ENCODE data around the gene MXRA8. TPM values are rescaled to one million over a fixed set of nuclear protein-coding genes. Genes with fewer than 3 reads are reported as not detected.

The MXRA8 gene
- total and polyA plus RNA-seq, 2 donors (not counting 3 experiments of a cell fraction or from before 2014, with no cell fraction given): 0.82 to 1.9 TPM

DNA sequence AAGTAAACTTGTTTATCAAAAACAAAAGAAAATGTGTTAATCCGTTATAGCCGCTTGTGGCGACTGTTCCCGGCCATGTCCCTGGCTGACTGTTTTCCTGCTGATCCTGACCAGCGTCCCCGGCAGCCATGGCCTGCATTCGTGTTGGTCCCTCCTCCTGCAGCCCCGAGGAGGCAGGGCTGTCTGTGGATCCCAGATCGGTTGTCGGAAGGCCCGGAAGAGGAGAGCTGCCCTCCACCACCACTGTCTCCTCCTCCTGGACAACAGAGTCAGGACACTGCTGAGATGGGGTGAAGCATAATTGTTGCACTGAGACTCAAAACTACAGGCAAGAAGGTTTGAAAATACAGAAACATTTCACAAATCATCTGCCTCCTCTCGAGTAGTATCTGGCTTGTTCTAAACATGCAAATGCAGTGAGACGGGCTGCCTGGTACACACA lies 3.6 kb upstream of the MXRA8 start:
- H3K36me3 ChIP-seq (ENCODE audit: control insufficient read depth in 2 of 2, extremely low read depth in 1 of 2, insufficient read depth in 2 of 2, low read length in 2 of 2): no peaks in the 10 kb centered on the region
- no peak overlapping the region for H3K4me2 ChIP-seq (ENCODE audit: insufficient read depth, low read length)
- H3K9me3 ChIP-seq (replicated peaks; ENCODE audit: control insufficient read depth, insufficient read depth, low read length): peaks cover 3% of the 10 kb centered on the region
- no peak for DNase-seq (ENCODE audit: low read depth, low spot score)
- no peak for FAIRE-seq
- POLR2A ChIA-PET: no interaction called here
- TF ChIP-seq FOS (IDR thresholded peaks at IDR 0.05; ENCODE audit: borderline replicate concordance, insufficient read depth, low read length) (no peak), MYC (IDR thresholded peaks at IDR 0.05; ENCODE audit: low read depth, low read length) (no peak)
- dilution Hi-C loops (cut with MboI; ENCODE audit: extremely low pct_ligation_motif_present, low sequenced_read_pairs) (no loop called here), intact Hi-C loops (cut with micrococcal nuclease) (no loop called here)
- no peak overlapping the region for H3K9ac ChIP-seq (replicated peaks; ENCODE audit: extremely low read depth, insufficient read depth, low read length)
- H2AFZ ChIP-seq (ENCODE audit: low read depth, low read length): no peak overlapping the region
- H3K27me3 ChIP-seq (ENCODE audit: control insufficient read depth in 2 of 2, insufficient read depth in 2 of 2, low read length in 2 of 2): no peaks in the 10 kb centered on the region
- no TSS peak for BruUV-seq (replicated peaks)
- no peak overlapping the region for H3K4me3 ChIP-seq (replicated peaks in 1 of 3; ENCODE audit: insufficient read depth in 1 of 3, low read depth in 1 of 3, low read length in 3 of 3)
- no peaks in the 10 kb centered on the region for H3K79me2 ChIP-seq (ENCODE audit: control insufficient read depth, insufficient read depth, low read length)
- CTCF ChIA-PET: interaction anchor here (1.6 kb wide), 1 partner anchor 11 kb away, joined by 5 read pairs; no protein-coding TSS in a partner anchor
- no peak overlapping the region for H3K27ac ChIP-seq (ENCODE audit: insufficient read depth, low read depth, low read length)
- no peaks in the 10 kb centered on the region for H3K4me1 ChIP-seq (ENCODE audit: control insufficient read depth, extremely low read depth, insufficient read depth, low read length)
- no peaks in the 10 kb centered on the region for H3K9me1 ChIP-seq (replicated peaks; ENCODE audit: control insufficient read depth, extremely low read depth, insufficient read depth, low read length)
- no peaks in the 10 kb centered on the region for H4K20me1 ChIP-seq (replicated peaks; ENCODE audit: control insufficient read depth, extremely low read depth, insufficient read depth, low read length)

DNA sequence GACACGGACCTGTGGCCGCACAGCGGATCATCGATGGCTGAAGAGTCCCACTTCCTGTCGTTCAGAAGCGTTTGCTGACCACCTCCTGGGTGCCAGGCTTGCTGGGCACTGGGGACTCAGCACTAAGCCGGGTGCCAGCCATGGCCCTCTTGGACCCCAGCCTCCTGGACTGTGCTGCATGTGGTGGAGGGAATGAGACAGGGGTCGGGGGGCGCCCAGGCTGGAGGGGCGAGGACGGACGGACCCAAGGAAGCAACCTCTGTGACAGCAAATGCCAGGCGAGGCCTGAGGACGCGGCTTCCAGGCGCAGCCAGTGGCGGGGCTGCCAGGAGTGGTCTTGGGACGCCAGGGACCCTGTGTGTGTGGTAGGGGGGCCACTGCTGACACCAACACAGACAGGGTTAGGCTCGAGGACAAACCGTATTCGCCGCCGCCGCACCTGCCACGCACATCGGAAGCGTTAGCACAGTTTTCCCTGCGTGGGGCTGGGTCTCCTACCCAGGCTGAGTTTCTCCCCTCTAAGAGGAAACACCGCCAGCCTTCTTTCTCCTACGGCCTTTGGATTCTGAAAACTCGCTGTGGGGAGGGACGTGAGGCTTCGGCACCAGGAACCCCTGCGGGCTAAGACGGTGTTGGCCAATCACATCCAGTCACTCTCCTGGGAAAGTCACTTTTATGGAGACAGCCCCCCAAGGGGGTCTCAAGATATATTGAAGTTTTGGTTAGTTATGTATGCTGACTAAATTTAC lies 3.1 kb upstream of the MXRA8 start:
- no peak overlapping the region for H3K4me2 ChIP-seq (ENCODE audit: insufficient read depth, low read length)
- H3K4me1 ChIP-seq (ENCODE audit: control insufficient read depth, extremely low read depth, insufficient read depth, low read length): no peaks in the 10 kb centered on the region
- TF ChIP-seq EZH2 (IDR thresholded peaks at IDR 0.05; ENCODE audit: borderline replicate concordance, low read depth, low read length, severe bottlenecking) (no peak), POLR2AphosphoS5 (IDR thresholded peaks at IDR 0.05; ENCODE audit: insufficient read depth, low read depth, low read length) (no peak), POLR2A (IDR thresholded peaks at IDR 0.05; ENCODE audit: low read depth, low read length) (no peak), MYC (IDR thresholded peaks at IDR 0.05; ENCODE audit: low read depth, low read length) (no peak), FOS (IDR thresholded peaks at IDR 0.05; ENCODE audit: borderline replicate concordance, insufficient read depth, low read length) (no peak), GATA2 (IDR thresholded peaks at IDR 0.05; ENCODE audit: insufficient read depth, insufficient read length, low read depth, low read length) (no peak), JUN (IDR thresholded peaks at IDR 0.05; ENCODE audit: borderline replicate concordance, insufficient read depth, insufficient read length, low read depth) (no peak)
- TF ChIP-seq, protein P1, sequence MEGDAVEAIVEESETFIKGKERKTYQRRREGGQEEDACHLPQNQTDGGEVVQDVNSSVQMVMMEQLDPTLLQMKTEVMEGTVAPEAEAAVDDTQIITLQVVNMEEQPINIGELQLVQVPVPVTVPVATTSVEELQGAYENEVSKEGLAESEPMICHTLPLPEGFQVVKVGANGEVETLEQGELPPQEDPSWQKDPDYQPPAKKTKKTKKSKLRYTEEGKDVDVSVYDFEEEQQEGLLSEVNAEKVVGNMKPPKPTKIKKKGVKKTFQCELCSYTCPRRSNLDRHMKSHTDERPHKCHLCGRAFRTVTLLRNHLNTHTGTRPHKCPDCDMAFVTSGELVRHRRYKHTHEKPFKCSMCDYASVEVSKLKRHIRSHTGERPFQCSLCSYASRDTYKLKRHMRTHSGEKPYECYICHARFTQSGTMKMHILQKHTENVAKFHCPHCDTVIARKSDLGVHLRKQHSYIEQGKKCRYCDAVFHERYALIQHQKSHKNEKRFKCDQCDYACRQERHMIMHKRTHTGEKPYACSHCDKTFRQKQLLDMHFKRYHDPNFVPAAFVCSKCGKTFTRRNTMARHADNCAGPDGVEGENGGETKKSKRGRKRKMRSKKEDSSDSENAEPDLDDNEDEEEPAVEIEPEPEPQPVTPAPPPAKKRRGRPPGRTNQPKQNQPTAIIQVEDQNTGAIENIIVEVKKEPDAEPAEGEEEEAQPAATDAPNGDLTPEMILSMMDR (IDR thresholded peaks at IDR 0.05; ENCODE audit: extremely low read depth in 1 of 2, insufficient read depth in 1 of 2, low read depth in 1 of 2, low read length in 2 of 2): no peak
- TF ChIP-seq, protein P2, sequence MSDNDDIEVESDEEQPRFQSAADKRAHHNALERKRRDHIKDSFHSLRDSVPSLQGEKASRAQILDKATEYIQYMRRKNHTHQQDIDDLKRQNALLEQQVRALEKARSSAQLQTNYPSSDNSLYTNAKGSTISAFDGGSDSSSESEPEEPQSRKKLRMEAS (IDR thresholded peaks at IDR 0.05; ENCODE audit: insufficient read depth, insufficient read length): no peak
- FAIRE-seq: no peak
- no peak overlapping the region for H2AFZ ChIP-seq (ENCODE audit: low read depth, low read length)
- H3K27ac ChIP-seq (ENCODE audit: insufficient read depth, low read depth, low read length): no peak overlapping the region
- BruUV-seq (replicated peaks): no TSS peak
- H3K9me1 ChIP-seq (replicated peaks; ENCODE audit: control insufficient read depth, extremely low read depth, insufficient read depth, low read length): no peaks in the 10 kb centered on the region
- no peaks in the 10 kb centered on the region for H3K79me2 ChIP-seq (ENCODE audit: control insufficient read depth, insufficient read depth, low read length)
- no peaks in the 10 kb centered on the region for H4K20me1 ChIP-seq (replicated peaks; ENCODE audit: control insufficient read depth, extremely low read depth, insufficient read depth, low read length)
- H3K36me3 ChIP-seq (ENCODE audit: control insufficient read depth in 2 of 2, extremely low read depth in 1 of 2, insufficient read depth in 2 of 2, low read length in 2 of 2): no peaks in the 10 kb centered on the region
- H3K9me3 ChIP-seq (replicated peaks; ENCODE audit: control insufficient read depth, insufficient read depth, low read length): peaks cover 3% of the 10 kb centered on the region
- CTCF ChIA-PET: interaction anchor here (1.6 kb wide), 1 partner anchor 11 kb away, joined by 5 read pairs; no protein-coding TSS in a partner anchor
- no peak overlapping the region for H3K4me3 ChIP-seq (replicated peaks in 1 of 3; ENCODE audit: insufficient read depth in 1 of 3, low read depth in 1 of 3, low read length in 3 of 3)
- intact Hi-C loops (cut with micrococcal nuclease) (no loop called here), dilution Hi-C loops (cut with MboI; ENCODE audit: extremely low pct_ligation_motif_present, low sequenced_read_pairs) (no loop called here)
- POLR2A ChIA-PET: no interaction called here
- DNase-seq (ENCODE audit: low read depth, low spot score): no peak
- H3K9ac ChIP-seq (replicated peaks; ENCODE audit: extremely low read depth, insufficient read depth, low read length): no peak overlapping the region
- no peaks in the 10 kb centered on the region for H3K27me3 ChIP-seq (ENCODE audit: control insufficient read depth in 2 of 2, insufficient read depth in 2 of 2, low read length in 2 of 2)

Data from endothelial cell of umbilical vein (primary cell).